NCI-H146 (cell line): ENCODE measurements around the gene CRTC3.
"Not testable (repeated sequence)": the region's sequence is repeated elsewhere in the genome, so short reads cannot be mapped to it uniquely, and the experiment has no call there.

ENCODE experiments used
- DNase-seq: peaks from one replicate; lab custom pipeline; 2025; lab: John Stamatoyannopoulos, UW

The CRTC3 gene

GRCh38 chr15:90677807-90678790, 148.4 kb downstream of the CRTC3 start:
- no peak for DNase-seq

DNA sequence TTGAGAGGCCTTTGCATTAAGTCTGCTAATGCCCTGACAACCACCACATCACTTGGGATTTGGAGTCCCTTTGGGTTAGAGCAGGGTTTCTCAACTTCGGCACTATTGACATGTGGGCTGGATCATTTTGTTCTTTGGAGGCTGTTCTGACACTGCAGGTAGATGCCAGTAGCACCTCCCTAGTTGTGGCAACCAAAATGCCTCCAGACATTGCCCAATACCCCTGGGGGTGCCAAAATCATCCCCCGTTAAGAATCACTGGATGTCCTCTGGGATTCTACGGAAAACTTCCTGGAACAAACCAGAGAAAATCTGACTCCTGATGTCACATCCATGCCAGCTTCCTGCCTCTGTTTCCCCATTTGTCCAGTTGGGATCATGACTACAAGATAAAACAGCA, 150.2 kb downstream of the CRTC3 start:
- DNase-seq: no peak

GRCh38 chr15:90680371-90680935, 150.7 kb downstream of the CRTC3 start:
- DNase-seq: no peak

GRCh38 chr15:90681056-90681455, 151.3 kb downstream of the CRTC3 start:
- DNase-seq: no peak

- no peak for DNase-seq
Measured at GRCh38 chr15:90681480-90681879, 151.8 kb downstream of the CRTC3 start.

DNA sequence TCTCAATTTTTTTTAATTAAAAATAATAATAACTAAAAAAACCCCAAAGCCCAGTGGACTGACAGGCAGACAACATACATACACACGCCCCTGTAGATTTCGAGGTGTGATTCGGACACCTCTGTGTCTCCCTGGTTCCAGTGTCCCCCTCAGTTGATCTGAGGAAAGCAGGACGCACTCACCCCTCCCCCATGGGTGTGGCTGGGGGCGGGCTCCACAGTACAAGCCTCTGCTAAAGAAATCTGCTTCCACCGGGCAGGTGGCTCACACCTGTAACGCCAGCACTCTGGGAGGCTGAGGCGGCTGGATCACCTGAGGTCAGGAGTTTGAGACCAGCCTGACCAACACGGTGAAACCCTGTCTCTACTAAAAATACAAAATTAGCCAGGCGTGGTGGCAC, 153.6 kb downstream of the CRTC3 start:
- no peak for DNase-seq

DNA sequence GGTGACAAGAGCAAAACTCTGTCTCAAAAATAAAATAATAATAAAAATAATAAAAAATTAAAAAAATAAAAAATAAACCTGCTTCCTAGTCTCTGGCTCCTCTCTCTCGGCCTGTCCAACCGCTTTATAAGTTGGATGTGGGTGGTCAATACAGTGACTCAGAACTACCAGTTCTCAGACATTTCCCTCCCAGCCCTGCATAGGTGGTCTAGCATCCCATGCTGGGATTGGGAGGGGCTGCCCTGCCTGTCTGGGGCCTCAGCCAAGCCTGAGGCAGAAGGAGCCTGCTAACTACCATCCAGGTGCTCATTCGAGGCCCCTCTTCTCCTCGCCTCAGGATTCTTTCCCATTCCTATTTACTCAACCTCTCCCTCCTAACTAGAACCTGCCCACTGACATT, 154.2 kb downstream of the CRTC3 start:
- DNase-seq: no peak

- DNase-seq: no peak
Measured at GRCh38 chr15:90684281-90684680, 154.6 kb downstream of the CRTC3 start.

- no peak for DNase-seq
Measured at GRCh38 chr15:90685591-90686434, 156.1 kb downstream of the CRTC3 start.

GRCh38 chr15:90686435-90687218, 156.9 kb downstream of the CRTC3 start:
- no peak for DNase-seq

GRCh38 chr15:90689326-90689961, 159.7 kb downstream of the CRTC3 start:
- DNase-seq: not testable (repeated sequence)

DNA sequence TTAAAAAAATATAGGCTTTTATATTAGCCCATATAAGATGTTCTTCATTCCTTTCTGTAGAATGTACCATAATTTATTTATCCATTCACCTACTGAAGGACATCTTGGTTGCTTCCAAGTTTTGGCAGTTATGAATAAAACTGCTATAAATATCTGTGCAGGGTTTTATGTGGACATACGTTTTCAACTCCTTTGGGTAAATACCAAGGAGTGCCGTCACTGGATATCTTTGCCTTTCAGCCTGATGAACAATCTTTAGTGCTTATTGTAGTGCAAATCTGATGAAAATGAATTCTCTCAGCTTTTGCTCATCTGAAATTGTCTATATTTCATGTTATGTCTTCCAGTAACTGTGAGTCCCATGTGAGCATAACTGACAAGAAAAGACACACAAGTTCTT, 160.9 kb downstream of the CRTC3 start:
- DNase-seq: no peak

DNA sequence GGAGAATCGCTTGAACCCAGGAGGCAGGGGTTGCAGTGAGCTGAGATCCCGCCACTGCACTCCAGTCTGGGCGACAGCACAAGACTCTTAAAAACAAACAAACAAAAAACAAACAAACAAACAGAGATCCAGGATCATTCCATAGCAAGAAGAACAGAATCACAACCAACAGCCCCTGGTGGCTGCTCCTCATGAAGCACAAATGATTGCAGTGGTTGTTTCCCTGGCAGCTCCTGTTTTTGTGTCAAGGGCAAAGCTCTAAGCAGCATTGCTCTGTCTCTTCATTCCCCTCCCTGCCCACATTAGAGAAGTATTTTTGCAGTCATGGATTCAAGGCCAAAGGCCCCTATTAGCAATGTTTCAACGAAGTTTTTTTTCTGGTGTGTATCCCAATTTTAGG, 161.6 kb downstream of the CRTC3 start:
- no peak for DNase-seq

DNA sequence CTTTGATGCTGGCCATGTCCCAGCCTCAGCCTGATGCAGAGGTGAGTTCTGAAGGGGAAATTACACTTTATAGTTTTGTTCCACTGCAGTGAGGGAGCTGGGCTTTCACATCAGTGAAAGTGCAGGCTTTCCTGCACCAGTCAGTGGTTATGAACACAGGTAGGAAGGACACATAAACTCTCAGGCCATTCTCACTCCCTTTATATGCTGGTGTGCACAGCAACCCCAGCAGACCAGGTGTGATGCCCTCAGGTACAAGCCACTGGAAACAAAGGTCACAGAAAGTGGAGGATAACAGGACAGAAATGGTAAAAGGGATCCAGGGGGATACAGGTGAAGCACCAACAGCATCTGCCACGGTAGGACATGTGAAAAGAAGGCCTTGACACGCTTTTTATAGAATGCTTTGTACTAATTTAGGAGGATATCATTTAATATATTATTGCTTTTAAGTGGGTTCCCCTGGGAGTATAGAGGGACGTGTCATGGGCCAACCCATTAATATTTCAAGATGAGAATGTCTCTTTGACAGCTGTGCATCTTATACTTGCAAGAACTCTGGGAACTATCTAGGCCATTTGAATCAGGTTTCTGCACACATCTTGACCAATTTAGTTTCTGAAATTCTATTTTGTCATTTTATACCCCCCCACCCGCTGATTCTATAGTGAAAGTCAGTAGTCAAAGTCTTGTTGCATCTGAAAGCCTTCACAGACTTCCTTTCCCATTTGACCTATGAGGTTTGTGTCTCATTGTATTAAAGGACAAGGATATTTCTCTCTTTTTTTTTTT, 162.5 kb downstream of the CRTC3 start:
- DNase-seq: no peak
